HAP-1 (cell line): ENCODE data around the gene SYMPK.
A peak's percentile ranks its signal among the peaks of the same experiment; 100 is the strongest.
"Not testable (repeated sequence)": the region's sequence is repeated elsewhere in the genome, so short reads cannot be mapped to it uniquely, and the experiment has no call there.

Source experiments
- DNase-seq, 2 experiments: peaks; one replicate each; pipeline ENCODE4 v3.0.0-alpha.2; 2016 to 2020; ENCODE audit warnings: low spot score in 2 of 2
- H3K27me3 ChIP-seq: fragments of 250-450 bp; sonication (Bioruptor Pico); 2 replicates; pipeline ENCODE4 v1.5.1; 2020; ENCODE audit warnings: low read depth, mild to moderate bottlenecking, moderate library complexity
- H3K36me3 ChIP-seq: fragments of 250-450 bp; sonication (Bioruptor Pico); replicated peaks from 2 replicates; pipeline ENCODE4 v1.5.1; 2020; ENCODE audit warnings: mild to moderate bottlenecking
- H3K4me1 ChIP-seq: fragments of 250-450 bp; sonication (Bioruptor Pico); 2 replicates; pipeline ENCODE4 v1.5.1; 2020; ENCODE audit warnings: mild to moderate bottlenecking
- H3K4me3 ChIP-seq: fragments of 250-450 bp; sonication (Bioruptor Pico); 2 replicates; pipeline ENCODE4 v1.5.1; 2020; ENCODE audit warnings: mild to moderate bottlenecking, moderate library complexity
- H3K9me3 ChIP-seq: fragments of 250-450 bp; sonication (Bioruptor Pico); 2 replicates; pipeline ENCODE4 v1.5.1; 2020; ENCODE audit warnings: mild to moderate bottlenecking, moderate library complexity
- in situ Hi-C: fragments of 300-500 bp; cut with MboI; formaldehyde crosslinking; loops from 3 replicates; pipeline ENCODE4 v1.14.3; 2020; ENCODE audit warnings: low sequenced_read_pairs, inconsistent platforms, mixed read lengths

Gene SYMPK

DNA sequence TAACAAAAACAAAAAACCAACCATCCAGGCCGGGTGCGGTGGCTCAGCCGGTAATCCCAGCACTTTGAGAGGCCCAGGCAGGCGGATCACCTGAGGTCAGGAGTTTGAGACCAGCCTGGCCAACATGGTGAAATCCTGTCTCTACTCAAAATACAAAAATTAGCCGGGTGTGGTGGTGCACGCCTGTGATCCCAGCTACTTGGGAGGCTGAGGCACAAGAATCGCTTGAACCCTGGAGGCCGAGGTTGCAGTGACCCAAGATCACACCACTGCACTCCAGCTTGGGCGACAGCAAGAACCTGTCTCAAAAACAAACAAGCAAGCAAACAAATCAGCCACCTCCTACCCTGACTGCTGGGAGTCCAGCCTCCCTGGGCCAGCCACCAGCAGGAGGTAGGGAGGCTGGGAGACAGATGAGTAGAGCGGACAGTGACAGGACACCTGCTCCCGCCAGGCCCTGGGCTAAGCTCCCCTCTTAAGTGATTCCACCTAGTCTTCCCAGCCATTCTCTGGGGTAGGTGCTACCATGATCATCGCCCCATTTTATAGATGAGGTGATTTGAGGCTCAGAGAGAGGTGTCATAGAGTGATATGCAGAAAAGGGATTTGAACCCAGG is 33.1 kb upstream of the SYMPK start:
- peaks cover 16% of the 10 kb centered on the region for H3K36me3 ChIP-seq
- H3K4me3 ChIP-seq, in situ Hi-C loops, H3K9me3 ChIP-seq, DNase-seq, H3K27me3 ChIP-seq, H3K4me1 ChIP-seq: not testable (repeated sequence)

DNA sequence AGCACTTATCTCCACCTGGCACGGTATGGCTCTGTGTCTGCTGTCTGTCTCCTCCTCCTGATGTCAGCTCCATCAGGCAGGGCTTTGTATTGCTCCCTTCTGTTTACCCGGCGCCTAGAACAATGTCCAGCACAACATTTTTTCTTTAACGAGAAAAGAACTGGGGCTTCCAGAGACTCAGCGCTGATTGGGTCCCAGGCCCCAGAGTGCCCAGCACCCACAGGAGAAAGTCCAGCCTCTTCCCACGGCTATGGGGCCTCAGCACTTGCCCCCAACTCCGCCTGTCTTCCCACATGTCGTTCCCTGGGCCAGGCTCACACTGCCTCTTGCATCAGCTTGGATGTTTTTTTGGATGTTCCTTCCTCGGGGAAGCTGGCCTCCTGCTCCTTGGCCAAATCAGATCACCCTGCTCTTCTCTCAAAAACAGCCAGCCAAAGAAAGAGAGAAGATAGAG is 32.6 kb upstream of the SYMPK start:
- H3K4me3 ChIP-seq, result no peak overlapping the region
- no peak for DNase-seq
- in situ Hi-C loops, result no loop called here
- no peaks in the 10 kb centered on the region; the same call in 1 of the 2 replicates for H3K4me1 ChIP-seq
- no peaks in the 10 kb centered on the region for H3K9me3 ChIP-seq
- H3K36me3 ChIP-seq, result peaks cover 16% of the 10 kb centered on the region
- no peaks in the 10 kb centered on the region for H3K27me3 ChIP-seq

DNA sequence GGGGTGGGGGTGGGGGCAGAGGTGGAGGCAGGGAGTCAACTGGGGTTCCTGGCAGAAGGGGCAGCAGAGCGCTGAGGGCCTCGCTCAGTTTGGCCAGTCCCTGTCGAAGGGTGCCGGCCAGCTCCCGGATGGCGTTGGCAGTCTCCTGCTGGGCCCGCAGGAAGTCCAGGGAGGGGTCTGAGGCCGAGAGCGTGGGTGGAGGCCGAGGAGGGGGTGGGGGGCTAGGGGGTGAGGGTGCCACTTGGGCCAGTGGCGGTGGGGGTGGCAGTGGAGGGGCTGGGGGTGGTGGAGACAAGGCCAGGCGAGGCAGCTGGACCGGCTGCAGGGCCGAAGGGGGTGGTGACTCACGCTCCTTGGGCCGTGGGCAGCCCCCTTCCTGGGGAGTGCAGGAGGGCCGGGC is 27.9 kb upstream of the SYMPK start:
- Histone ChIP-seq H3K4me3 (no peak overlapping the region), H3K27me3 (no peaks in the 10 kb centered on the region), H3K36me3 (no peaks in the 10 kb centered on the region; the same call in 1 of the 2 replicates), H3K9me3 (no peaks in the 10 kb centered on the region), H3K4me1 (peaks cover 4% of the 10 kb centered on the region)
- no peak for DNase-seq
- in situ Hi-C loops, result no loop called here

DNA sequence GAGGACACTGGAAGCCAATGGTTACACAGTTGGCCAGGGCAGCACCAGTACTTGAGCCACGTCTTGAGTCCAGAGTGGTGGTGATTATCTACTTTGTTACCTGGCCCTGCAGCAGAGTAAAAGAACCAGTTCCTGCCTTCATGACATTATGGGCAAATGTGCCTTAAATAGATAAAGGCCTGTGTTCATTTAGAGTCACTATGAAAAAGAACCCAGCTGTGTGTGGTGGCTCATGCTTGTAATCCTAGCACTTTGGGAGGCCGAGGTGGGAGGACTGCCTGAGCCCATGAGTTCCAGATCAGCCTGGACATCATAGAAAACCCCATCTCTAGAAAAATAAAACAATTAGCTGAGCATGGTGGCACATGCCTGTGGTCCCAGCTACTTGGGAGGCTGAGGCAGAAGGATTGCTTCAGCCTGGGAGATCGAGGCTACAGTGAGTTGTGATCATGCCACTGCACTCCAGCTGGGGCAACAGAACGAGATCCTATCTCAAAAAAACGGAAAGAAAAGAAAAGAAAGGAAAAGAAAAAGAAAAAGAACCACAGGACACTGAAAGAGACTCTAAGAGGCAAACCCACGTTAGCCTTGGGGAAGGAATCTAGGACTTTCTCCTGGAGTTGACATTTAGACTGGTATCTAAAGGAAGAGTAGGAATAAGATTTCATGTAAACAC is 26.4 kb upstream of the SYMPK start:
- no peaks in the 10 kb centered on the region for H3K27me3 ChIP-seq
- H3K9me3 ChIP-seq, result no peaks in the 10 kb centered on the region
- DNase-seq, result no peak
- peaks cover 4% of the 10 kb centered on the region; the same call in 1 of the 2 replicates for H3K36me3 ChIP-seq
- no peak overlapping the region for H3K4me3 ChIP-seq
- in situ Hi-C loops, result no loop called here
- H3K4me1 ChIP-seq, result peaks cover 11% of the 10 kb centered on the region

DNA sequence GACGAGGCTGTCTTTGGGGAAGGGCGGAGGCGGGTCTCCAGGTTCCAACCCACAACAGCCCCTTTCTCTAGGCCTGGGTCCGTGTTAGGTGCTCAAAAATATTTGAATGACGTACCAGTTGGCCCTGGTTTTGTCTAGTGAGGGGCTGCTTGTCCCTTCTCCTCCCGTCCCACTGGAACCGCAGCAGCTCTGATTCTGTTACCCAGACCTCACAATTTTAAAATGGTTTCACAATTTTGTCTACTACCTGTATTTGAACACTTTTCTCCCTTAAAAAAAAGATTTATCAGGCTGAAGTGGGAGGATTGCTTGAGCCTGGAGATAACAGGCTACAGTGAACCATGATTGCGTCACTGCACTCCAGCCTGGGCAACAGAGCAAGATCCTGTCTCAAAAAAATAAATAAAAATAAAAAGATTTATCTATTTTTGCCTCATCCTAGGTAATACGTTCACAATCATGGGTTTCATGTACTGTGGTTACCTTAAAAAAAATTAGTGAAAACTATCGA is 24.3 kb upstream of the SYMPK start:
- H3K4me1 ChIP-seq, result peaks cover 19% of the 10 kb centered on the region
- H3K27me3 ChIP-seq, result no peaks in the 10 kb centered on the region
- in situ Hi-C loops, result no loop called here
- no peaks in the 10 kb centered on the region for H3K9me3 ChIP-seq
- DNase-seq, result peak in 1 of 2 experiments; percentile 34
- peak overlapping the region; percentile 50 for H3K4me3 ChIP-seq
- peaks cover 14% of the 10 kb centered on the region; the same call in 1 of the 2 replicates for H3K36me3 ChIP-seq

DNA sequence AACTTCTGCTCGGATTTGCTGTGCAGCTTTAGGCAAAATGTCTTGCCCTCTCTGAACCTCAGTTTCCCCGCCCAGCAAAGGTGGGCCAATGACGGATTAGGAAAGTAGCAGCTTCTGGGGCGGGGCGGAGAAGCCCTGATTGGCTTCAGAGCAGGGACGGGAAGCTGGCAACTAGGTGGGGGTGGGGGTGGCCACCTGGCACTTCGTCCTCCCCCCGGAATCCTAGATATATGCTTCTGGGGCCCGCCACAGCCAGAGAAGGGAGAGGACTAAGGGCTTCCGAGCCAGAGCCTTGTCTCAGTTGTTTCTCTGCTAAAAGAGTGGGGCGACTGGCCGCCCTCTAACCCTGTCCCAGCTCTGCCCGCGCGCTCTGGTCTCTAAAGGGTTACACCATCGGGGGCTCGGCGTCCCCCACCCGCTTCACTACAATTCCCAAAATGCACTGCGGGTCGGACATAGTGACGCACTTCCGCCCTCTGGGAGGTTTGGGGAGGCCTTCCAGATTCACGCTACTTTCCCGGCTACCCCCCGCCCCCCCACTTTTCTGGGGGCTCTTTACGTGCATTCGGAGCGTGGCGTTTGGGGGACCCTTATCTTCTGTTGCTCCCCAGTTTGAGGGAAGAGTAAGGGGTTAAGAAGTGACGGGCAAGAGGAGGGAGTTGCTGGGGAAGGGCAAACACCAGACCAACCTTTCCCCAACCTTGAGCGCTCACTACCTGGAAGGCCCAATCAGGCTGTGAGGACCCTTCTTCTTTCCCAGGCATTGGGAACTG is 23.7 kb upstream of the SYMPK start:
- Histone ChIP-seq H3K9me3 (no peaks in the 10 kb centered on the region), H3K4me3 (peak overlapping the region; percentile 50), H3K36me3 (peaks cover 14% of the 10 kb centered on the region; the same call in 1 of the 2 replicates), H3K27me3 (no peaks in the 10 kb centered on the region), H3K4me1 (peaks cover 19% of the 10 kb centered on the region)
- peak; percentile 89 to 94 for DNase-seq
- in situ Hi-C loops, result no loop called here

DNA sequence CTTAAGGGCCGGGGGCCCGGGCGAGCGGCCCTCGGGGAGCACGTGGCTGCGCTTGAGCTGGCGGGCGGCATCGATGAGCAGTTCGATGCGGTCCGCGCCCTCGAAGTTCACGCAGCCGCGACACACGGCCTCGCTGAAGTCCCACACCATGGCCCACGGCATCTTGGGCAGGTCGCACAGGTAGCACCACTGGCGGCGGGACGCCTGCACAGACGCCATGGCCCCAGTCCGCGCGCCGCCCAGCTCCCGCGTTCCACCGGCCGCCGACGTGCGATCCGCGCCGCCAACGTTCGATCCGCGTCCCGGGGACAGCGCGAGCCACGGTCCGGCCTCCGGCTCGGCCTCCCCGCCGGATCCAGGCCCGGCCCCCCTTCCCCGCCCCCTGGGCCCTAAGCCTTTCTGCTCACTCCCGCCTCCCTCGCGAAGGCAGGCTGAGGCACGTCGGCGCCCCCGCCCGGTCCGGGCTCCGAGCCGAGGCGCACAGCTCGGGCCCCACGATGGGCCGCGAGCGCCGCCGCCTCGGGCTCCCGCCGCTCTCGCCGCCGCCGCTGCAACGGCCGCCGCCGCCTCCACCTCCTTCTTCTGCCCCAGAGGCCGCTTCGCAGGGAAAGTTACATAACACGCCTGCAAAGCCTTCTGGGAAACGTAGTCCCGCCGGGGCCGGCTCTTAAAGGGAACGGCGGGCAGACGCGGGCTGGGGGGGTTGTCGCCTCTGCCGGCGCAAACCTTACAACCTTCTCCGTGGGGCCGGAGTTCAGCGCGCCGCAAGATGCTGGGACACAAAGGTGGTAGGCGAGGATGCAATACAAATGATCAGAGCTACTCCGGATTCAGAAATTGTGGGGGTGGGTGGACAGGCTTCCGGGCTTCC is 22.8 kb upstream of the SYMPK start, which contains the start of gene IRF2BP1:
TSS of gene IRF2BP1 (minus strand) at position 586 of the 871 bp plus-strand sequence. CDS start at position 219, 367 bp downstream.
- peak; percentile 87 to 94 for DNase-seq
- H3K9me3 ChIP-seq, result no peaks in the 10 kb centered on the region
- peak within 1 kb of the TSS; percentile 50 for H3K4me3 ChIP-seq
- in situ Hi-C loops, result no loop called here
- peaks cover 19% of the 10 kb centered on the region for H3K4me1 ChIP-seq
- H3K36me3 ChIP-seq, result peaks cover 14% of the 10 kb centered on the region; the same call in 1 of the 2 replicates
- no peaks in the 10 kb centered on the region for H3K27me3 ChIP-seq

DNA sequence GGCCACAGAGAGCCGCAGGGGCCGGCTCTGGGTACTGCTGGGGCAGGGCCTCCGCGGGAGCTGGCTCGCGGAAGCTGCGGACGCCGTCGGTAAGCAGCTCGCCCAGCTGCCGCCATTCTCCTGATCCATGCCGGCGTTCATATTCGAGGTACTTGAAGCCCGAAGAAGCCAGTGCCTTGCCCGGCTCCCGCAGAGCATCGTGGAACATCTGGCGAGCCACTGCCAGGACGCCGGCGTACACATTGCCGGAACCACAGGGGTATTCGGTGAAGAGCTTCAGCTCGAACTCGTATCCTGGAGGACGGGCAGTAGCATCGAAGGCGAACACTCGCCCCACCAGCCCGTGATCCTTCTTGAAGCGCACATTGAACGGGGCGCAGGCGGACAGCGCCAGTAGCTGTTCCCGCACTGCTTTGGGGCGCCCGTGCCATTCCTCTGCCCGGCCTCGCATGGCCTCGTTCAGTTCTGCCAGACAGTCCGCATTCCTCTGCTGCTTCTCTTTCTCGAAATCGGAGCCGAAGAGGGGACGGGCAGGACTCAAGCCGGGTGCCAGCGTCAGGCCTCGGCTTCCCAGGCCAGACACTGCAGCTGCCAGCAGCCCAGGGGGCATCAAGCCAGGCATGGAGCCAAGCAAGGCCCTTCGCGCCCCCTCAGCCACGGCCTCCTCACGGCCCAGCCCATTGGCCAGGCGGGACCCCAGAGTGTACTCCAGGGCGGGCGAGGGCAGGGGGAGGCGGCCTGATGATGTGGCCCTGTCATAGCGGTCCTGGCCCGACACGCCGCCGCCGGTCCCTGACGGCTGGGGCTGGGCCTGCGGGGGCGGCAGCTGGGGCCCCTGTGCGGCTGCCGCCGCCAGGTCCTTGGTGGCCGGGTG is 22.0 kb upstream of the SYMPK start:
- peak in 1 of 2 experiments; percentile 41 for DNase-seq
- Histone ChIP-seq H3K4me3 (peak overlapping the region; percentile 50), H3K36me3 (peaks cover 14% of the 10 kb centered on the region; the same call in 1 of the 2 replicates), H3K4me1 (peaks cover 19% of the 10 kb centered on the region), H3K9me3 (no peaks in the 10 kb centered on the region), H3K27me3 (no peaks in the 10 kb centered on the region)
- in situ Hi-C loops, result no loop called here

DNA sequence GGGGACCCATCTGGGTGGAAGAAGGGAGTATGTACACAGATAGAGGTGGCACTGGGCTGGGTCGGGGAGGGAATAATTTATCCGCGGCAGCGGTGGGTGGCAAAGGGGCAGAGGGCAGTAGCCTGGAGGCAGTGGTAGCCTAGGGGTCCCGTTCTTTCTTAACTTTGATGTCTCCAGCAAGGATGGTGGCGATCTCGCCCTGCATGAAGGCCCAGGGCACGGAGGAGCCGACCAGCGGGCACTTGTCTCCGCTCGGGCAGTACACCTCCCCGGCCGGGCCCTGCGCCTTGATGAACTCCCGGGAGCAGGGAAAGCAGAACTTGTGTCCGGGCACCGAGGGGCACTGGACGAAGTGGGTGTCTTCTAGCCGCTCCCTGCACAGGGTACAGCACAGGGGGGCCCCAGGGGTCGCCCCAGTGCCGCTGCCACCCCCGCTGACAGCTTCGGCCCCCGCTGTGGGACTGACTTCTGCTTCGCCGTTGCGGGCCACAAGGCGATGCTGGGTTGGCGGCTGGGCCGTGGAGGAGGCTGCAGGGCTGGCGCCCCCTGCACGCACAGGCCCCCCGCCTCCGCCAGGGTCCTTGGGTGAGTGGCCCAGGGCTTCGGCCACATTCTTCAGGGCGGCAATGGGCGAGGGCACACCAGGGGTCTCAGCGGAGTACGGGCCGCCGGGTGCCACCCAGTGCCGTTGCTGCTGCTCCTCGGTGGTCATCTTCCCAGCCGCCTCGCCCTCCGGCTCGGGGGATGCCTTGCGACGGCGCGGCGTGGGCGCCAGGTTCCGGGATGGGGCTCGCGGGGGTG is 21.1 kb upstream of the SYMPK start:
- H3K36me3 ChIP-seq, result peaks cover 14% of the 10 kb centered on the region; the same call in 1 of the 2 replicates
- H3K4me1 ChIP-seq, result peaks cover 19% of the 10 kb centered on the region
- H3K27me3 ChIP-seq, result no peaks in the 10 kb centered on the region
- DNase-seq, result no peak
- H3K9me3 ChIP-seq, result no peaks in the 10 kb centered on the region
- in situ Hi-C loops, result no loop called here
- H3K4me3 ChIP-seq, result no peak overlapping the region

DNA sequence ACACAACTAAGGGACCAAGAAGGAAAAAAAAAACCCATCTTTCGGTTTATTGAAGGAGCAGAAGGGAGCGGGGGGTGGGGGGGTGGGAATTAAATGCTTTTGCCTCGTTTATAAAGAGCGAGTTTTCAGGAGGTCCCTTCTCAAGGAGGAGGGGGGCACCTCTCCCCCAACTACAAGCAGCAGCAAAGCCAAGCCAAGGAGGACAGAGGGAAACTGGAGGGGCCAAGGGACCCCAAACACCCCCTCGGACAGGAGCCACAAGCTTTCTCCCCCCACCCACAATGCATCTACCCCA is 20.6 kb upstream of the SYMPK start:
- Histone ChIP-seq H3K9me3 (no peaks in the 10 kb centered on the region), H3K4me1 (peaks cover 19% of the 10 kb centered on the region), H3K27me3 (no peaks in the 10 kb centered on the region), H3K36me3 (peaks cover 14% of the 10 kb centered on the region; the same call in 1 of the 2 replicates), H3K4me3 (no peak overlapping the region)
- in situ Hi-C loops, result no loop called here
- no peak for DNase-seq

DNA sequence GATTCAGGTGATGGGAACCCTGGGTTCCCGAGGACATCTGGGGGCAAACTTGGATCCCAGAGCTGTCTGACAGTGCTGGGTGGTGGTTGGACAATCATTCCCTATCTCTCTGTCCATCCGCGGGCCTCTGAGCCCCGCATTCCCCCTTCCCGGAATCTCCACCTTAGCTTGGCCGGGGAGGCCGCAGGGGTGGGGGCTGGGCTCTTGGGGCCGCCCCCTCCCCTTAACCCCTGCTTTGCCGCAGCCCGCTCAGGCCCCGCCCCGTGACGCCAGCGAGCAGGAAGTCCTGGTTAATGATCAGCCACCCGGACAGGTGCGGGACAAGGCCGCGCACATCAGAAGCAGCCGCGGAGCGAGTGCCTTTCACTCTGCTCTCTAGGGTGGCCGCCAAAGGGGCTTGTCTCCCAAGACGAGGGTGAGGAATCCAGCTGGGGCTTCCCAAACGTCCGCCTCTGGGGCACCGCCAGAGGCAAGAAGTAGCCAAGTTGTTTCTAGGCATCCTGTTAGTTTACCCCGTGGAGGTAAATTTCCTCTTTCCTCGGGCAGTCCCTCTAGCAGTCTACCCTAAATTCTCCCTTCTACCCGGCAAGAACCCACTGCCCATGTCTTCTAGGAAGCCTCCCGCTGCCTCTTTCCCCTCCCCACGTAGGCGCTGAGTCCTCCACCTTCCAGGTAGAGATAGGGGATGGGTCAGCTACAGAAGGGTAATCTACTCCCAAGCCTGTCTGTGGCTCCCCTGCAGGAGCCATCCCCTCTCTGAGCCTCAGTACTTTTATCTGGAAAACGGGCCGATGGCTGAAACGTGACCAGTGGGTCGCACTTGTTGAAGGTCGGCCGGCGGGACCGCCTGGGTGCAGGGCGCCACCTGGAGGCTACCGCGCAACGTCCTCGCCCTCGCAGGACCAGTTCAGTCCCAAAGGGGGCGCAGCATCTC is 20.0 kb upstream of the SYMPK start:
- no peaks in the 10 kb centered on the region for H3K9me3 ChIP-seq
- H3K27me3 ChIP-seq, result no peaks in the 10 kb centered on the region
- H3K4me1 ChIP-seq, result peaks cover 19% of the 10 kb centered on the region
- H3K36me3 ChIP-seq, result peaks cover 14% of the 10 kb centered on the region; the same call in 1 of the 2 replicates
- DNase-seq, result peak; percentile 74 to 91
- in situ Hi-C loops, result no loop called here
- peak overlapping the region; percentile 9; the same call in 1 of the 2 replicates for H3K4me3 ChIP-seq
